H9 (cell line): ENCODE measurements around the gene GALE. TPM values are rescaled to one million over a fixed set of nuclear protein-coding genes. Genes with fewer than 3 reads are reported as not detected.

Experiments used
- DNase-seq: peaks from one replicate; pipeline ENCODE4 v3.0.0-alpha.2; 2017
- H2AFZ ChIP-seq: one replicate; pipeline ENCODE4 v1.6.1; 2013; ENCODE audit warnings: mild to moderate bottlenecking, low read length, control low read depth, moderate library complexity
- H2AK5ac ChIP-seq: 2 replicates; pipeline ENCODE4 v1.6.1; 2013; ENCODE audit warnings: low read length, control low read depth, mixed read lengths; ENCODE audit not compliant: insufficient read length
- H2BK120ac ChIP-seq: one replicate; pipeline ENCODE4 v1.6.1; 2013; ENCODE audit warnings: low read depth, mild to moderate bottlenecking, low read length, control low read depth, inconsistent platforms; ENCODE audit not compliant: poor library complexity, severe bottlenecking
- H2BK12ac ChIP-seq: 2 replicates; pipeline ENCODE4 v1.6.1; 2013; ENCODE audit warnings: low read length, control low read depth, mixed read lengths, low read depth; ENCODE audit not compliant: insufficient read length
- H2BK15ac ChIP-seq: 2 replicates; pipeline ENCODE4 v1.6.1; 2013; ENCODE audit warnings: low read depth, low read length, control low read depth
- H2BK20ac ChIP-seq: one replicate; pipeline ENCODE4 v1.6.1; 2013; ENCODE audit warnings: low read depth, mild to moderate bottlenecking, low read length, control low read depth, inconsistent platforms; ENCODE audit not compliant: poor library complexity, severe bottlenecking
- H2BK5ac ChIP-seq: 2 replicates; pipeline ENCODE4 v1.6.1; 2013; ENCODE audit warnings: low read length, control low read depth, mixed read lengths; ENCODE audit not compliant: insufficient read length
- H3K14ac ChIP-seq: 2 replicates; pipeline ENCODE4 v1.6.1; 2013; ENCODE audit warnings: low read length, control low read depth; ENCODE audit not compliant: insufficient read depth
- H3K18ac ChIP-seq: 2 replicates; pipeline ENCODE4 v1.6.1; 2013; ENCODE audit warnings: low read depth, mild to moderate bottlenecking, mixed read lengths, low read length, control low read depth; ENCODE audit not compliant: insufficient read length
- H3K23ac ChIP-seq: 2 replicates; pipeline ENCODE4 v1.6.1; 2013; ENCODE audit warnings: low read length, control low read depth, mixed read lengths, low read depth; ENCODE audit not compliant: insufficient read length
- H3K23me2 ChIP-seq: 2 replicates; pipeline ENCODE4 v1.6.1; 2013; ENCODE audit warnings: low read depth, mild to moderate bottlenecking, mixed read lengths, low read length, control low read depth; ENCODE audit not compliant: insufficient read length, poor library complexity, severe bottlenecking
- H3K27ac ChIP-seq: 2 replicates; pipeline ENCODE4 v1.5.1; 2013; ENCODE audit warnings: low read length, control low read depth, mixed read lengths, low read depth; ENCODE audit not compliant: insufficient read length
- H3K27me3 ChIP-seq: 2 replicates; pipeline ENCODE4 v1.6.1; 2013; ENCODE audit warnings: low read length, control low read depth, inconsistent platforms; ENCODE audit not compliant: insufficient read depth
- H3K4ac ChIP-seq: 2 replicates; pipeline ENCODE4 v1.6.1; 2013; ENCODE audit warnings: low read depth, mild to moderate bottlenecking, control low read depth, inconsistent platforms, low read length, moderate library complexity
- H3K4me1 ChIP-seq: 2 replicates; pipeline ENCODE4 v1.6.1; 2013; ENCODE audit warnings: low read length, control low read depth, inconsistent platforms; ENCODE audit not compliant: insufficient read depth
- H3K4me2 ChIP-seq: 2 replicates; pipeline ENCODE4 v1.6.1; 2013; ENCODE audit warnings: low read length, control low read depth, mixed read lengths; ENCODE audit not compliant: insufficient read length, insufficient read depth
- H3K56ac ChIP-seq: 2 replicates; pipeline ENCODE4 v1.6.1; 2013; ENCODE audit warnings: low read depth, mild to moderate bottlenecking, mixed read lengths, low read length, control low read depth; ENCODE audit not compliant: insufficient read length
- H3K79me1 ChIP-seq: 2 replicates; pipeline ENCODE4 v1.6.1; 2013; ENCODE audit warnings: low read depth, mild to moderate bottlenecking, moderate library complexity, low read length, control low read depth, inconsistent platforms; ENCODE audit not compliant: insufficient read depth, poor library complexity, severe bottlenecking
- H3K79me2 ChIP-seq: 2 replicates; pipeline ENCODE4 v1.6.1; 2013; ENCODE audit warnings: low read length, control low read depth, inconsistent platforms; ENCODE audit not compliant: insufficient read depth
- H3K9ac ChIP-seq: 2 replicates; pipeline ENCODE4 v1.6.1; 2013; ENCODE audit warnings: low read length, control low read depth, mixed read lengths; ENCODE audit not compliant: insufficient read length; ENCODE audit errors: extremely low read depth
- H3K9me3 ChIP-seq: one replicate; pipeline ENCODE4 v1.6.1; 2013; ENCODE audit warnings: low read depth, low read length, inconsistent platforms; ENCODE audit not compliant: control insufficient read depth
- H3T11ph ChIP-seq: one replicate; pipeline ENCODE4 v1.6.1; 2013; ENCODE audit warnings: mild to moderate bottlenecking, low read length, control low read depth, inconsistent platforms
- H4K20me1 ChIP-seq: one replicate; pipeline ENCODE4 v1.6.1; 2013; ENCODE audit not compliant: control insufficient read depth, insufficient read length, insufficient read depth
- H4K5ac ChIP-seq: 2 replicates; pipeline ENCODE4 v1.6.1; 2013; ENCODE audit warnings: low read depth, mild to moderate bottlenecking, mixed read lengths, low read length, control low read depth; ENCODE audit not compliant: insufficient read length
- H4K8ac ChIP-seq: replicated peaks from 2 replicates; pipeline ENCODE4 v1.6.1; 2013; ENCODE audit warnings: low read length, control low read depth, mixed read lengths, low read depth; ENCODE audit not compliant: insufficient read length
- H4K91ac ChIP-seq: 2 replicates; pipeline ENCODE4 v1.6.1; 2013; ENCODE audit warnings: low read depth, mild to moderate bottlenecking, moderate library complexity, mixed read lengths, low read length, control low read depth; ENCODE audit not compliant: insufficient read length
- H3K27ac Mint-ChIP-seq, 3 experiments: 2 replicates in 2 of 3; 3 replicates in 1 of 3; pipeline ENCODE4 v1.8.0; 2020 to 2021; ENCODE audit warnings: mixed read lengths in 3 of 3, mild to moderate bottlenecking in 1 of 3, moderate library complexity in 1 of 3
- H3K27me3 Mint-ChIP-seq: 2 replicates; pipeline ENCODE4 v1.8.0; 2021; ENCODE audit warnings: low read depth, mild to moderate bottlenecking, moderate library complexity, mixed read lengths
- H3K36me3 Mint-ChIP-seq, 3 experiments: 2 replicates in 2 of 3; 3 replicates in 1 of 3; pipeline ENCODE4 v1.8.0; 2020 to 2021; ENCODE audit warnings: low read depth in 3 of 3, mixed read lengths in 3 of 3; ENCODE audit not compliant: insufficient read depth in 1 of 3
- H3K4me1 Mint-ChIP-seq, 2 experiments: 2 replicates each; pipeline ENCODE4 v1.8.0; 2020; ENCODE audit warnings: mixed read lengths in 2 of 2
- H3K4me3 Mint-ChIP-seq, 2 experiments: 2 replicates in 1 of 2; 3 replicates in 1 of 2; pipeline ENCODE4 v1.8.0; 2020 to 2021; ENCODE audit warnings: mild to moderate bottlenecking in 2 of 2, mixed read lengths in 2 of 2, moderate library complexity in 1 of 2
- H3K9me3 Mint-ChIP-seq, 2 experiments: 2 replicates in 1 of 2; 3 replicates in 1 of 2; pipeline ENCODE4 v1.8.0; 2020; ENCODE audit warnings: mild to moderate bottlenecking in 2 of 2, mixed read lengths in 2 of 2, moderate library complexity in 1 of 2
- CTCF ChIP-seq: fragments of 200-600 bp; sonication (generic); conservative IDR thresholded peaks from 3 replicates; pipeline ENCODE4 v1.8.0; 2021; ENCODE audit warnings: antibody characterized with exemption, mild to moderate bottlenecking
- WGBS: extraction: QIAGEN DNeasy Blood & Tissue Kit; methylation state at CpG from one replicate; pipeline ENCODE4 v1.1.7; 2013; ENCODE audit warnings: missing lambda C conversion rate, low lambda C conversion rate, mixed read lengths; ENCODE audit not compliant: insufficient read length; ENCODE audit errors: extremely low coverage; 5-methylcytosine and 5-hydroxymethylcytosine counted together
- total RNA-seq: library from RNA; stranded (reverse); gene quantifications from 2 replicates; pipeline ENCODE4 v1.2.1, GENCODE V29; 2021

The GALE gene
- total RNA-seq, 1 experiment from 2014 or later, result 36.0 TPM

- Histone ChIP-seq H2BK5ac (no peak overlapping the region), H2BK20ac (no peak overlapping the region), H2AK5ac (no peak overlapping the region), H3K79me1 (peaks cover 12% of the 10 kb centered on the region), H3K56ac (no peak overlapping the region), H4K20me1 (no peaks in the 10 kb centered on the region), H2BK15ac (no peak overlapping the region), H2BK12ac (no peak overlapping the region), H3K18ac (no peak overlapping the region), H3K23me2 (peaks cover 6% of the 10 kb centered on the region), H4K91ac (no peak overlapping the region), H3K4me1 (no peaks in the 10 kb centered on the region; the same call in 1 of the 2 replicates), H4K8ac (no peak overlapping the region), H3K27me3 (no peaks in the 10 kb centered on the region), H2AFZ (no peak overlapping the region), H3K4me2 (peak overlapping the region; percentile 95), H2BK120ac (no peak overlapping the region), H3K9me3 (no peaks in the 10 kb centered on the region), H3K9ac (no peak overlapping the region), H3K79me2 (peaks cover 10% of the 10 kb centered on the region; the same call in 1 of the 2 replicates), H3K23ac (no peak overlapping the region), H3K14ac (no peak overlapping the region), H3T11ph (no peak overlapping the region), H4K5ac (no peak overlapping the region), H3K4ac (no peak overlapping the region), H3K27ac (no peak overlapping the region)
- Mint-ChIP-seq H3K36me3 (peaks cover 8 to 33% (median 27%) of the 10 kb centered on the region in 3 experiments), H3K4me3 (peak overlapping the region; percentile 60 to 86), H3K4me1 (peaks cover 9 to 22% of the 10 kb centered on the region in 2 experiments), H3K27ac (no peak overlapping the region), H3K9me3 (no peaks in the 10 kb centered on the region), H3K27me3 (no peaks in the 10 kb centered on the region)
- TF ChIP-seq CTCF, result no peak
- DNase-seq, result no peak
- WGBS, result no CpG with 5 or more reads among the region's 3 CpGs
Measured at GRCh38 chr1:23779826-23780371, 20.7 kb downstream of the GALE start.
